Measurements from ENCODE around the gene RAB8A. TPM values are rescaled to one million over a fixed set of nuclear protein-coding genes. Genes with fewer than 3 reads are reported as not detected.

Gene RAB8A
- total and polyA plus RNA-seq, 9 donors = 17.5 to 59.1 (median 40.9) TPM

- no peak for DNase-seq
- 65% methylated on average over 6 of the region's 16 CpGs for whole genome bisulfite sequencing (ENCODE audit: insufficient coverage)
- H3K36me3 ChIP-seq (ENCODE audit: control insufficient read depth, insufficient read depth, low read length) = peaks cover 29% of the 10 kb centered on the region
These were observed 24.7 kb downstream of the RAB8A start for GRCh38 chr19:16136185-16136999.

DNA sequence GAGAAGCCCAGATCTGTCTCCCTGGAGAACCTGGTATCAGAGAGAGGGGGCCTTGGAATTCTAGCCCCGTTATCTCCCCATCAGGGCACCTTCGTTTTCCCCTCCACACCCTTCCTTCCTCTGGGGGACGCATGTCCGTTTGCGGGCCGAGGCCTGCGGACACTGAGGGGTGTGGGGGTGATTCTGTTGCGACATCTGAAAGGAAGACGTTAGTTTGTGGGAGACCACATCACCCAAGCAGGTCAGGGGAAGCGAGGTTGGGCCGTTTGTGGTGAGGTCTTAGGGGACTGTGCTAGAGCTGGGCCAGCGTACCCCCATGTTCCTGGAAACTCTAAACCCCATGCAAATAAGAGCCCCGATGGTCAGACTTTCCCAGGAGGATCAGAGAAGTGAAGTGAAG is 28.1 kb downstream of the RAB8A start:
- Histone ChIP-seq H3K4me3 (ENCODE audit: low read length) (no peak overlapping the region), H3K27ac (ENCODE audit: low read length) (no peak overlapping the region), H3K4me1 (ENCODE audit: control insufficient read depth, insufficient read depth, low read length) (no peaks in the 10 kb centered on the region), H3K9me3 (replicated peaks; ENCODE audit: control insufficient read depth, low read depth, low read length) (no peaks in the 10 kb centered on the region), H3K27me3 (ENCODE audit: control insufficient read depth, insufficient read depth, low read length) (peaks cover 2% of the 10 kb centered on the region), H3K36me3 (ENCODE audit: control insufficient read depth, insufficient read depth, low read length) (no peaks in the 10 kb centered on the region)
- no peak for DNase-seq
- 60% methylated on average over 1 of the region's 13 CpGs for WGBS (ENCODE audit: insufficient coverage)

More at GRCh38 chr19:16136185-16136999, 24.7 kb downstream of the RAB8A start:
- no peaks in the 10 kb centered on the region for H3K27me3 ChIP-seq (ENCODE audit: control insufficient read depth, insufficient read depth, low read length)
- no peak overlapping the region for H3K4me3 ChIP-seq (ENCODE audit: low read length)
- no peaks in the 10 kb centered on the region for H3K4me1 ChIP-seq (ENCODE audit: control insufficient read depth, insufficient read depth, low read length)
- no peak overlapping the region for H3K27ac ChIP-seq (ENCODE audit: low read length)
- H3K9me3 ChIP-seq (replicated peaks; ENCODE audit: control insufficient read depth, low read depth, low read length) = no peaks in the 10 kb centered on the region

- Histone ChIP-seq H3K4me1 (ENCODE audit: control insufficient read depth, insufficient read depth, low read length) (no peaks in the 10 kb centered on the region), H3K9me3 (replicated peaks; ENCODE audit: control insufficient read depth, low read depth, low read length) (no peaks in the 10 kb centered on the region), H3K4me3 (ENCODE audit: low read length) (no peak overlapping the region), H3K27ac (ENCODE audit: low read length) (no peak overlapping the region), H3K36me3 (ENCODE audit: control insufficient read depth, insufficient read depth, low read length) (no peaks in the 10 kb centered on the region), H3K27me3 (ENCODE audit: control insufficient read depth, insufficient read depth, low read length) (peaks cover 2% of the 10 kb centered on the region)
- DNase-seq = no peak
- 33% methylated on average over 3 of the region's 4 CpGs for WGBS (ENCODE audit: insufficient coverage)
These were observed 29.4 kb downstream of the RAB8A start for GRCh38 chr19:16141043-16141442.

GRCh38 chr19:16142032-16142580 is 30.4 kb downstream of the RAB8A start:
- H3K36me3 ChIP-seq (ENCODE audit: control insufficient read depth, insufficient read depth, low read length) = no peaks in the 10 kb centered on the region
- H3K4me3 ChIP-seq (ENCODE audit: low read length) = no peak overlapping the region
- no peaks in the 10 kb centered on the region for H3K9me3 ChIP-seq (replicated peaks; ENCODE audit: control insufficient read depth, low read depth, low read length)
- 90% methylated on average over 5 of the region's 9 CpGs for WGBS (ENCODE audit: insufficient coverage)
- no peak for DNase-seq
- H3K27ac ChIP-seq (ENCODE audit: low read length) = no peak overlapping the region
- H3K4me1 ChIP-seq (ENCODE audit: control insufficient read depth, insufficient read depth, low read length) = no peaks in the 10 kb centered on the region
- peaks cover 2% of the 10 kb centered on the region for H3K27me3 ChIP-seq (ENCODE audit: control insufficient read depth, insufficient read depth, low read length)

DNA sequence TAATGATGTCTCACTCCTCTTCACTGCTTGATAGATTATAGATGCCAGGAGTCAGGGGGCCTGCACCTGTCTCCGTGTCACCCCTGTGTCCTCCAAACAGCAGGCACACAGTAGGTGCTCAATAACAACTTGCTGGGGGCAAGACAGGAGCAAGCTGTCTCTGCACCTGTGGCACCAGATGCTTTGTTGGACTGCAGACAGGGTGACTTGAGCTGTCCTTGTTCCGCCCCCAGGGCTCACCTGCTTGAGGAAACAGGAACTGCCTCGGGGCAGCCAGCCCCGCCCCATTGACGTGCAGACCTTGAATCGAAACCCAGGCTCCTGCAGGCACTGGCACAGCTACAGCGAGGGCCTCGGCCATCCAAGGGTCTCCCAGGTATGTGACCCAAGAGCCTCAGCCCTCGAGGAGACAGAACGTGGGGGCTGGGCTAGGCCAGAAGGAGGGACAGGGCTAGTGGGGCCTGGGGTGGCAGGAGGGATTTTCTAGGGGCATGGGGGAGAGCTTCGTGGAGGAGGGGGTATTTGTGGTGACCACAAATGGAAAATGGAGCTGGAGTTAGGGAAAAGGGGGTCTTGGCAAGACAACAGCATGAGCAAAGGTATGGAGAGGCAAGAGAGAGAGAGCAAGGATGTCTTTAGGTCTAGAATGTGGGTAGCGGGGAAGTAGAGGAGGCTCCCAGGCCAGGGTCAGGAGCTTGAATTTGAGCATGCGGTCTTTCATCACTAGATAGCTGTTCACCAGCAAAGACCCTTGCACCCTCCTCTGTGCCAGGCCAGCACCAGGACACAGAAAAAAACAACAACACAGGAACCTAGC is 31.9 kb downstream of the RAB8A start, which contains the start of gene HSH2D:
HSH2D (plus strand) TSS at position 287 of the 817 bp plus-strand sequence. CDS start 5,066 bp downstream, outside the sequence.
- H3K4me3 ChIP-seq (ENCODE audit: low read length) = peak within 1 kb of the TSS; percentile 21
- 40% methylated on average over 11 of the region's 13 CpGs for WGBS (ENCODE audit: insufficient coverage)
- no peak for DNase-seq

GRCh38 chr19:16144216-16144581 is 32.5 kb downstream of the RAB8A start:
- Histone ChIP-seq H3K27me3 (ENCODE audit: control insufficient read depth, insufficient read depth, low read length) (peaks cover 4% of the 10 kb centered on the region), H3K9me3 (replicated peaks; ENCODE audit: control insufficient read depth, low read depth, low read length) (no peaks in the 10 kb centered on the region), H3K4me1 (ENCODE audit: control insufficient read depth, insufficient read depth, low read length) (no peaks in the 10 kb centered on the region), H3K27ac (ENCODE audit: low read length) (no peak overlapping the region), H3K4me3 (ENCODE audit: low read length) (peak overlapping the region; percentile 21), H3K36me3 (ENCODE audit: control insufficient read depth, insufficient read depth, low read length) (no peaks in the 10 kb centered on the region)
- no peak for DNase-seq
- WGBS (ENCODE audit: insufficient coverage) = 67% methylated on average over 1 of the region's 1 CpG

More for the DNA sequence above, 31.9 kb downstream of the RAB8A start, which contains the start of gene HSH2D:
- Histone ChIP-seq H3K9me3 (replicated peaks; ENCODE audit: control insufficient read depth, low read depth, low read length) (no peaks in the 10 kb centered on the region), H3K27ac (ENCODE audit: low read length) (no peak within 1 kb of the TSS), H3K36me3 (ENCODE audit: control insufficient read depth, insufficient read depth, low read length) (no peaks in the 10 kb centered on the region), H3K27me3 (ENCODE audit: control insufficient read depth, insufficient read depth, low read length) (peaks cover 4% of the 10 kb centered on the region), H3K4me1 (ENCODE audit: control insufficient read depth, insufficient read depth, low read length) (no peaks in the 10 kb centered on the region)

- no peak overlapping the region for H3K27ac ChIP-seq (ENCODE audit: low read length)
- no peak overlapping the region for H3K4me3 ChIP-seq (ENCODE audit: low read length)
- H3K36me3 ChIP-seq (ENCODE audit: control insufficient read depth, insufficient read depth, low read length) = no peaks in the 10 kb centered on the region
- DNase-seq = no peak
- H3K4me1 ChIP-seq (ENCODE audit: control insufficient read depth, insufficient read depth, low read length) = no peaks in the 10 kb centered on the region
- no peaks in the 10 kb centered on the region for H3K9me3 ChIP-seq (replicated peaks; ENCODE audit: control insufficient read depth, low read depth, low read length)
- WGBS (ENCODE audit: insufficient coverage) = 68% methylated on average over 3 of the region's 5 CpGs
- H3K27me3 ChIP-seq (ENCODE audit: control insufficient read depth, insufficient read depth, low read length) = peaks cover 4% of the 10 kb centered on the region
These were observed 34.4 kb downstream of the RAB8A start for GRCh38 chr19:16146112-16146511.

GRCh38 chr19:16148443-16149229 is 36.9 kb downstream of the RAB8A start:
- Histone ChIP-seq H3K9me3 (replicated peaks; ENCODE audit: control insufficient read depth, low read depth, low read length) (no peaks in the 10 kb centered on the region), H3K27me3 (ENCODE audit: control insufficient read depth, insufficient read depth, low read length) (peaks cover 4% of the 10 kb centered on the region), H3K36me3 (ENCODE audit: control insufficient read depth, insufficient read depth, low read length) (no peaks in the 10 kb centered on the region), H3K4me1 (ENCODE audit: control insufficient read depth, insufficient read depth, low read length) (no peaks in the 10 kb centered on the region), H3K4me3 (ENCODE audit: low read length) (no peak overlapping the region), H3K27ac (ENCODE audit: low read length) (no peak overlapping the region)
- WGBS (ENCODE audit: insufficient coverage) = 55% methylated on average over 5 of the region's 8 CpGs
- no peak for DNase-seq

DNA sequence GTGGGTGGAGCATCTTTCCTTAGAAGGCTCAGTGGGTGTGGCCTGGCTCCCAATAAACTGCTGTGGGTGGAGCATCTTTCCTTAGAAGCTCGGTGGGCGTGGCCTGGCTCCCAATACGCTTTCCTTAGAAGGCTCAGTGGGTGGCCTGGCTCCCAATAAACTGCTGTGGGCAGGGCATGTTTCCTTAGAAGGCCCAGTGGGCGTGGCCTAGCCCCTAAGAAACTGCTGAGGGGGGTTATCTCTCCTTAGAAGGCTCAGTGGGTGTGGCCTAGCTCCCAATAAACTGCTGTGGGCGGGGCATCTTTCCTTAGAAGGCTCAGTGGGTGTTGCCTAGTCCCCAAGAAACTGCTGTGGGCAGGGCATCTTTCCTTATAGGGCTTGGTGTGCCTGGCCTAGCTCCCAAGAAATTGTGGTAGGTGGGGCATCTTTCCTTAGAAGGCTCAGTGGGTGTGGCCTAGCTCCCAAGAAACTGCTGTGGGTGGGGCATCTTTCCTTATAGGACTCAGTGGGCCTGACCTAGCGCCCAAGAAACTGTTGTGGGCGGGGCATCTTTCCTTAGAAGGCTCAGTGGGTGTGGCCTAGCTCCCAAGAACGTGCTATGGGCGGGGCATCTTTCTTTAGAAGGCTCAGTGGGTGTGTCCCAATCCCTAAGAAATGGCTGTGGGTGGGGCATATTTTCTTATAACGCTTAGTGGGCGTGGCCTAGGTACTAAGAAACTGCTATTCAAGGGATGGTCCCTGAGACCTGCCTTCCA is 42.1 kb downstream of the RAB8A start:
- Histone ChIP-seq H3K4me1 (ENCODE audit: control insufficient read depth, insufficient read depth, low read length) (no peaks in the 10 kb centered on the region), H3K27me3 (ENCODE audit: control insufficient read depth, insufficient read depth, low read length) (no peaks in the 10 kb centered on the region), H3K4me3 (ENCODE audit: low read length) (no peak overlapping the region), H3K9me3 (replicated peaks; ENCODE audit: control insufficient read depth, low read depth, low read length) (no peaks in the 10 kb centered on the region), H3K27ac (ENCODE audit: low read length) (no peak overlapping the region), H3K36me3 (ENCODE audit: control insufficient read depth, insufficient read depth, low read length) (no peaks in the 10 kb centered on the region)
- DNase-seq = no peak
- 86% methylated on average over 8 of the region's 11 CpGs for WGBS (ENCODE audit: insufficient coverage)

Measured in muscle of leg (tissue), 11 donors.